Measurements from ENCODE around the gene NAT16. TPM values are rescaled to one million over a fixed set of nuclear protein-coding genes. Genes with fewer than 3 reads are reported as not detected.

NAT16 gene
- total RNA-seq, 1 donor from 2014 or later, result not detected

DNA sequence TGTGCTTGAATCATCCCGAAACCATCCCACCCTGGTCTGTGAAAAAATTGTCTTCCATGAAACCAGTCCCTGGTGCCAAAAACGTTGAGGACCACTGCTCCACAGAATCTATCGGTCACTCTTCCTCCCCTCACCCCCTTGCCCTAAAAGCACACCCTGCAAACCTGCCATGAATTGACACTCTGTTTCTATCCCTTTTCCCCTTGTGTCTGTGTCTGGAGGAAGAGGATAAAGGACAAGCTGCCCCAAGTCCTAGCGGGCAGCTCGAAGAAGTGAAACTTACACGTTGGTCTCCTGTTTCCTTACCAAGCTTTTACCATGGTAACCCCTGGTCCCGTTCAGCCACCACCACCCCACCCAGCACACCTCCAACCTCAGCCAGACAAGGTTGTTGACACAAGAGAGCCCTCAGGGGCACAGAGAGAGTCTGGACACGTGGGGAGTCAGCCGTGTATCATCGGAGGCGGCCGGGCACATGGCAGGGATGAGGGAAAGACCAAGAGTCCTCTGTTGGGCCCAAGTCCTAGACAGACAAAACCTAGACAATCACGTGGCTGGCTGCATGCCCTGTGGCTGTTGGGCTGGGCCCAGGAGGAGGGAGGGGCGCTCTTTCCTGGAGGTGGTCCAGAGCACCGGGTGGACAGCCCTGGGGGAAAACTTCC is 54.0 kb downstream of the NAT16 start:
- DNase-seq (ENCODE audit: low spot score), result peak; percentile 98
- H3K27me3 Mint-ChIP-seq (ENCODE audit: low read depth), result no peaks in the 10 kb centered on the region
- peak overlapping the region; percentile 97 for H3K27ac Mint-ChIP-seq (ENCODE audit: unreplicated experiment)
- peaks cover 38% of the 10 kb centered on the region for H3K36me3 Mint-ChIP-seq (ENCODE audit: low read depth)
- no peak for TF ChIP-seq CTCF (IDR thresholded peaks at IDR 0.05)
- peak overlapping the region; percentile 91 for H3K4me3 Mint-ChIP-seq (ENCODE audit: unreplicated experiment)
- peaks cover 92% of the 10 kb centered on the region for H3K4me1 Mint-ChIP-seq (ENCODE audit: low read depth)
- H3K9me3 Mint-ChIP-seq (ENCODE audit: low read depth), result no peaks in the 10 kb centered on the region

GRCh38 chr7:101124376-101125056 is 55.6 kb downstream of the NAT16 start:
- H3K4me3 Mint-ChIP-seq (ENCODE audit: unreplicated experiment), result no peak overlapping the region

GRCh38 chr7:101123703-101124068 is 56.4 kb downstream of the NAT16 start:
- no peak overlapping the region for H3K4me3 Mint-ChIP-seq (ENCODE audit: unreplicated experiment)
- no peaks in the 10 kb centered on the region for H3K27me3 Mint-ChIP-seq (ENCODE audit: low read depth)
- no peak for DNase-seq (ENCODE audit: low spot score)
- TF ChIP-seq CTCF (IDR thresholded peaks at IDR 0.05), result no peak
- H3K36me3 Mint-ChIP-seq (ENCODE audit: low read depth), result peaks cover 15% of the 10 kb centered on the region
- peak overlapping the region; percentile 100 for H3K27ac Mint-ChIP-seq (ENCODE audit: unreplicated experiment)
- H3K9me3 Mint-ChIP-seq (ENCODE audit: low read depth), result no peaks in the 10 kb centered on the region
- H3K4me1 Mint-ChIP-seq (ENCODE audit: low read depth), result peaks cover 87% of the 10 kb centered on the region

More at GRCh38 chr7:101124376-101125056, 55.6 kb downstream of the NAT16 start:
- Mint-ChIP-seq H3K27ac (ENCODE audit: unreplicated experiment) (peak overlapping the region; percentile 99), H3K9me3 (ENCODE audit: low read depth) (no peaks in the 10 kb centered on the region), H3K27me3 (ENCODE audit: low read depth) (no peaks in the 10 kb centered on the region), H3K4me1 (ENCODE audit: low read depth) (peaks cover 87% of the 10 kb centered on the region), H3K36me3 (ENCODE audit: low read depth) (peaks cover 22% of the 10 kb centered on the region)
- no peak for TF ChIP-seq CTCF (IDR thresholded peaks at IDR 0.05)
- DNase-seq (ENCODE audit: low spot score), result no peak

DNA sequence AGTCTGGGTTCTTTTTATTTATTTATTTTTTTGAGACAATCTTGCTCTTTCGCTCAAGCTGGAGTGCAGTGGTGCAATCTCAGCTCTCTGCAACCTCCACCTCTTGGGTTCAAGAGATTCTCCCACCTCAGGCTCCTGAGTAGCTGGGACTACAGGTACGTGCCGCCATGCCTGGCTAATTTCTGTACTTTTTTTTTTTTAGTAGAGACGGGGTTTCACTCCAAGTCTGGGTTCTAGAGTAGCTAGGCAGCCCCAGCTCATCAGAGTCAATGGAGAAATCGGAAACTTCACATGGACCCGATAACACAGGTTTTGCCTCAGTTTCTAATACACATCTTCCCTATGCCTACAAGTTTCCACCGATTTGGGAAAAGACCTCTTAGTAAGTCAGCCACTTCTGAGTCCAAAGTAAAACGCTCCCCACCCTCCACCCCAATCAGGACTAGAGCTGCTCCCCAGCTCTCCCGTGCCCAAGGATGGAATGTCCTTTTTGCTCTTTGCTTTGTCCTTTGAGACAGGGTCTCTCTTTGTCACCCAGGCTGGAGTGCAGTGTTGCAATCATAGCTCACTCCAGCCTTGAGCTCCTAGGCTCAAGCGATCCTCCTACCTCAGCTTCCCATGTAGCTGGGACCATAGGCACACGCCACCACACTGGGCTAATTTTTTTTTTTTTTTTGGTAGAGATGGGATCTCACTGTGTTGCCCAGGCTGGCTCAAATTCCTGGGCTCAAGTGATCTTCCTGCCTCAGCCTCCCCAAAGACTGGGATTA is 57.0 kb downstream of the NAT16 start:
- DNase-seq (ENCODE audit: low spot score), result no peak
- TF ChIP-seq CTCF (IDR thresholded peaks at IDR 0.05), result no peak
- Mint-ChIP-seq H3K36me3 (ENCODE audit: low read depth) (peaks cover 10% of the 10 kb centered on the region), H3K9me3 (ENCODE audit: low read depth) (no peaks in the 10 kb centered on the region), H3K4me3 (ENCODE audit: unreplicated experiment) (peak overlapping the region; percentile 69), H3K27me3 (ENCODE audit: low read depth) (no peaks in the 10 kb centered on the region), H3K4me1 (ENCODE audit: low read depth) (peaks cover 87% of the 10 kb centered on the region), H3K27ac (ENCODE audit: unreplicated experiment) (peak overlapping the region; percentile 100)
